ENCODE data around the gene TENM4.

GRCh38 chr11:78659326-78660270 is 781.2 kb downstream of the TENM4 start:
- TF ChIP-seq, protein P1, sequence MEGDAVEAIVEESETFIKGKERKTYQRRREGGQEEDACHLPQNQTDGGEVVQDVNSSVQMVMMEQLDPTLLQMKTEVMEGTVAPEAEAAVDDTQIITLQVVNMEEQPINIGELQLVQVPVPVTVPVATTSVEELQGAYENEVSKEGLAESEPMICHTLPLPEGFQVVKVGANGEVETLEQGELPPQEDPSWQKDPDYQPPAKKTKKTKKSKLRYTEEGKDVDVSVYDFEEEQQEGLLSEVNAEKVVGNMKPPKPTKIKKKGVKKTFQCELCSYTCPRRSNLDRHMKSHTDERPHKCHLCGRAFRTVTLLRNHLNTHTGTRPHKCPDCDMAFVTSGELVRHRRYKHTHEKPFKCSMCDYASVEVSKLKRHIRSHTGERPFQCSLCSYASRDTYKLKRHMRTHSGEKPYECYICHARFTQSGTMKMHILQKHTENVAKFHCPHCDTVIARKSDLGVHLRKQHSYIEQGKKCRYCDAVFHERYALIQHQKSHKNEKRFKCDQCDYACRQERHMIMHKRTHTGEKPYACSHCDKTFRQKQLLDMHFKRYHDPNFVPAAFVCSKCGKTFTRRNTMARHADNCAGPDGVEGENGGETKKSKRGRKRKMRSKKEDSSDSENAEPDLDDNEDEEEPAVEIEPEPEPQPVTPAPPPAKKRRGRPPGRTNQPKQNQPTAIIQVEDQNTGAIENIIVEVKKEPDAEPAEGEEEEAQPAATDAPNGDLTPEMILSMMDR (IDR thresholded peaks at IDR 0.05): no peak
- TF ChIP-seq, protein P2, sequence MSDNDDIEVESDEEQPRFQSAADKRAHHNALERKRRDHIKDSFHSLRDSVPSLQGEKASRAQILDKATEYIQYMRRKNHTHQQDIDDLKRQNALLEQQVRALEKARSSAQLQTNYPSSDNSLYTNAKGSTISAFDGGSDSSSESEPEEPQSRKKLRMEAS (IDR thresholded peaks at IDR 0.05; ENCODE audit: low read depth): no peak
- TF ChIP-seq, protein P3, sequence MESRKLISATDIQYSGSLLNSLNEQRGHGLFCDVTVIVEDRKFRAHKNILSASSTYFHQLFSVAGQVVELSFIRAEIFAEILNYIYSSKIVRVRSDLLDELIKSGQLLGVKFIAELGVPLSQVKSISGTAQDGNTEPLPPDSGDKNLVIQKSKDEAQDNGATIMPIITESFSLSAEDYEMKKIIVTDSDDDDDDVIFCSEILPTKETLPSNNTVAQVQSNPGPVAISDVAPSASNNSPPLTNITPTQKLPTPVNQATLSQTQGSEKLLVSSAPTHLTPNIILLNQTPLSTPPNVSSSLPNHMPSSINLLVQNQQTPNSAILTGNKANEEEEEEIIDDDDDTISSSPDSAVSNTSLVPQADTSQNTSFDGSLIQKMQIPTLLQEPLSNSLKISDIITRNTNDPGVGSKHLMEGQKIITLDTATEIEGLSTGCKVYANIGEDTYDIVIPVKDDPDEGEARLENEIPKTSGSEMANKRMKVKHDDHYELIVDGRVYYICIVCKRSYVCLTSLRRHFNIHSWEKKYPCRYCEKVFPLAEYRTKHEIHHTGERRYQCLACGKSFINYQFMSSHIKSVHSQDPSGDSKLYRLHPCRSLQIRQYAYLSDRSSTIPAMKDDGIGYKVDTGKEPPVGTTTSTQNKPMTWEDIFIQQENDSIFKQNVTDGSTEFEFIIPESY (IDR thresholded peaks at IDR 0.05; ENCODE audit: borderline replicate concordance, low read depth): no peak
- TF ChIP-seq RFX5 (IDR thresholded peaks at IDR 0.05; ENCODE audit: low read length): no peak
- no peak for TF ChIP-seq POLR2AphosphoS5 (IDR thresholded peaks at IDR 0.05; ENCODE audit: low read depth, low read length)
- no peak for TF ChIP-seq GABPA (IDR thresholded peaks at IDR 0.05; ENCODE audit: low read depth)
- no peak for TF ChIP-seq REST (IDR thresholded peaks at IDR 0.05; ENCODE audit: low read depth, low read length)
- TF ChIP-seq FOXM1 (IDR thresholded peaks at IDR 0.05; ENCODE audit: low read depth): no peak
- TF ChIP-seq RCOR1 (IDR thresholded peaks at IDR 0.05; ENCODE audit: low read length): no peak
- TF ChIP-seq SMC3 (IDR thresholded peaks at IDR 0.05; ENCODE audit: low read depth, low read length): no peak
- TF ChIP-seq CHD2 (IDR thresholded peaks at IDR 0.05; ENCODE audit: low read length, partially characterized antibody): no peak
- no peak for TF ChIP-seq TAF1 (IDR thresholded peaks at IDR 0.05; ENCODE audit: borderline replicate concordance, low read depth, low read length)
- no peak for TF ChIP-seq EP300 (IDR thresholded peaks at IDR 0.05; ENCODE audit: borderline replicate concordance in 1 of 2, low read depth in 1 of 2, low read length in 1 of 2)

Measured in SK-N-SH (cell line).